Stromal cell of bone marrow (primary cell): ENCODE results near the gene ZC3H8.

ENCODE experiments used
- DNase-seq: peaks from one replicate; pipeline ENCODE4 v3.0.0-alpha.2; 2012; ENCODE audit warnings: low read depth

Gene ZC3H8

DNA sequence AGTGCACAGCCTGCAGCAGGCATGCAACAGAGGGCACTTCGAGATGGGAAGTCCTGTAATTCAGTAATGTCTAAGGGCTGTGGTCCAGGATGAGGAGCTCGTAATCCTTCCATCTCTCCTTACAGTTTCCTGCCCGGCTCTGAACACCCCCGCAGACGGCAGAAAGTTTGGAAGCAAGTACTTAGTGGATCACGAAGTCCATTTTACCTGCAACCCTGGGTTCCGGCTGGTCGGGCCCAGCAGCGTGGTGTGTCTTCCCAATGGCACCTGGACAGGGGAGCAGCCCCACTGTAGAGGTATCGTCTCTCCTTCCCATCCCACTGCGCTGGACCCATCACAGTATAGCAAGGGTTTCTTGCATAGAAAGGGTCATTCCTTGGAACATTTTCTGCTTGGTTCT, 90.0 kb downstream of the ZC3H8 start:
- no peak for DNase-seq

- no peak for DNase-seq
These were observed 91.3 kb downstream of the ZC3H8 start for GRCh38 chr2:112163541-112163981.

DNA sequence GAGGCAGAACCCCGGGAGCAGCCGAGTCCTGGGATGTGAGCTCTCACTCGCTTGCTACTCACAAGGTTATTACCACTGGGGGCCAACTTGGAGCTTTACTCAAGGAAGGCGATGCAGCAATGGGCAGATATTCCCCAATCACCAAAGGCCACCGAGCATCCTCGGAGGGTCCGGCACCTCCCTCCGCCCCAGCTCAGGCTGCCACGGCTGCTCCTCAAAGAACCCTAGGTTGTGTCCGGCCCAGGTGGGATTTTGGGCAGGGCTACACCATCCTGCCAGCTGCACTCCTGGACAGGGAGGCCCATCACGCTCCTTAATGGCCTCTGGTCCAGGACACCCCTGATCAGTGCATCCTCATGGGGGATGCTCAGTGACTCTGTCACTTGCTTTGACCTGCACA, 91.9 kb downstream of the ZC3H8 start:
- DNase-seq, result no peak

DNA sequence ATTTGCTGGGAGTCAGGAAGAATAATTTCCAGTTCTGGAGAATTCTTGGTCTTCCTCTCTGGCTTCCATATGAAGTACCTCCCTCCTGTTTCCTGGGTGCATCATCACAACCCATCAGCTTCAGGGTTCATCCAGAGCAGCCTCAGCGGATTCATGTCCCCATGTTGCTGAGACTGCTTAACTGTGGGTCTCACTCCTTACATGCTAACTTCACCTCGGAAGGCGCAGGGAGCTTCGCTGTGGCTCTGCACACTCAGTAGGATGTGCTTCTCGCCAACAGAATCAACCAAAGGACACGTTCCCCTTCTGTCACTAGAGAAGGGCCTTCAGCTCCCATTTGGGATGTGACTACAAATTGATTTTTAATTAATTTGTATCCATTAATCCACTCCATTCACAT, 92.5 kb downstream of the ZC3H8 start:
- no peak for DNase-seq
